ENCODE data around the gene MTA1.

MTA1 gene

GRCh38 chr14:105387530-105387922 lies 32.1 kb upstream of the MTA1 start:
- no peak for DNase-seq (ENCODE audit: low read depth)

- no peak for DNase-seq (ENCODE audit: low read depth)
Measured at GRCh38 chr14:105388110-105388951, 31.3 kb upstream of the MTA1 start.

GRCh38 chr14:105388976-105389375 lies 30.7 kb upstream of the MTA1 start:
- no peak for DNase-seq (ENCODE audit: low read depth)

GRCh38 chr14:105389534-105389933 lies 30.1 kb upstream of the MTA1 start:
- no peak for DNase-seq (ENCODE audit: low read depth)

- DNase-seq (ENCODE audit: low read depth), result no peak
Measured at GRCh38 chr14:105389976-105390848, 29.4 kb upstream of the MTA1 start.

- DNase-seq (ENCODE audit: low read depth), result no peak
Measured at GRCh38 chr14:105390849-105391500, 28.7 kb upstream of the MTA1 start.

- DNase-seq (ENCODE audit: low read depth), result no peak
Measured at GRCh38 chr14:105391541-105391940, 28.1 kb upstream of the MTA1 start.

- DNase-seq (ENCODE audit: low read depth), result no peak
Measured at GRCh38 chr14:105392131-105393090, 27.2 kb upstream of the MTA1 start.

GRCh38 chr14:105393151-105393550 lies 26.5 kb upstream of the MTA1 start:
- no peak for DNase-seq (ENCODE audit: low read depth)

- no peak for DNase-seq (ENCODE audit: low read depth)
Measured at GRCh38 chr14:105394714-105395537, 24.7 kb upstream of the MTA1 start.

- DNase-seq (ENCODE audit: low read depth), result no peak
Measured at GRCh38 chr14:105395538-105395854, 24.1 kb upstream of the MTA1 start.

- no peak for DNase-seq (ENCODE audit: low read depth)
Measured at GRCh38 chr14:105397350-105397931, 22.2 kb upstream of the MTA1 start.

GRCh38 chr14:105398044-105398725 lies 21.4 kb upstream of the MTA1 start, which contains the start of gene TEX22:
Gene TEX22 (plus strand): TSS chr14:105398538. CDS start chr14:105399341, 803 bp downstream.
- DNase-seq (ENCODE audit: low read depth), result peak; percentile 93

- DNase-seq (ENCODE audit: low read depth), result no peak
Measured at GRCh38 chr14:105398726-105399465, 20.7 kb upstream of the MTA1 start.

- DNase-seq (ENCODE audit: low read depth), result no peak
Measured at GRCh38 chr14:105399466-105399775, 20.2 kb upstream of the MTA1 start.

- no peak for DNase-seq (ENCODE audit: low read depth)
Measured at GRCh38 chr14:105400016-105400415, 19.6 kb upstream of the MTA1 start.

GRCh38 chr14:105401699-105402098 lies 17.9 kb upstream of the MTA1 start:
- no peak for DNase-seq (ENCODE audit: low read depth)

GRCh38 chr14:105408592-105408991 lies 11.0 kb upstream of the MTA1 start:
- DNase-seq (ENCODE audit: low read depth), result no peak

- DNase-seq (ENCODE audit: low read depth), result no peak
Measured at GRCh38 chr14:105409364-105409763, 10.3 kb upstream of the MTA1 start.
